ENCODE data around the gene AFDN.

The AFDN gene

GRCh38 chr6:168012431-168013249 is 185.9 kb downstream of the AFDN start:
- no peak for DNase-seq

GRCh38 chr6:168013250-168013915 is 186.7 kb downstream of the AFDN start:
- DNase-seq, result no peak

GRCh38 chr6:168014428-168014827 is 187.7 kb downstream of the AFDN start:
- DNase-seq, result no peak

GRCh38 chr6:168015009-168015408 is 188.3 kb downstream of the AFDN start:
- no peak for DNase-seq

- no peak for DNase-seq
Measured at GRCh38 chr6:168015482-168016175, 188.9 kb downstream of the AFDN start.

GRCh38 chr6:168016176-168016620 is 189.5 kb downstream of the AFDN start:
- DNase-seq, result no peak

GRCh38 chr6:168016721-168017525 is 190.2 kb downstream of the AFDN start:
- DNase-seq, result no peak

GRCh38 chr6:168017629-168018028 is 190.9 kb downstream of the AFDN start:
- DNase-seq, result no peak

- DNase-seq, result no peak
Measured at GRCh38 chr6:168018664-168019063, 192.0 kb downstream of the AFDN start.

GRCh38 chr6:168020242-168020641 is 193.5 kb downstream of the AFDN start:
- DNase-seq, result no peak

- DNase-seq, result no peak
Measured at GRCh38 chr6:168021581-168021980, 194.9 kb downstream of the AFDN start.
